ENCODE measurements around the gene LEKR1. TPM values are rescaled to one million over a fixed set of nuclear protein-coding genes. Genes with fewer than 3 reads are reported as not detected.
"Not testable (repeated sequence)": the region's sequence is repeated elsewhere in the genome, so short reads cannot be mapped to it uniquely, and the experiment has no call there.

LEKR1 gene
- total RNA-seq, 1 donor from 2014 or later = under 0.01 TPM

DNA sequence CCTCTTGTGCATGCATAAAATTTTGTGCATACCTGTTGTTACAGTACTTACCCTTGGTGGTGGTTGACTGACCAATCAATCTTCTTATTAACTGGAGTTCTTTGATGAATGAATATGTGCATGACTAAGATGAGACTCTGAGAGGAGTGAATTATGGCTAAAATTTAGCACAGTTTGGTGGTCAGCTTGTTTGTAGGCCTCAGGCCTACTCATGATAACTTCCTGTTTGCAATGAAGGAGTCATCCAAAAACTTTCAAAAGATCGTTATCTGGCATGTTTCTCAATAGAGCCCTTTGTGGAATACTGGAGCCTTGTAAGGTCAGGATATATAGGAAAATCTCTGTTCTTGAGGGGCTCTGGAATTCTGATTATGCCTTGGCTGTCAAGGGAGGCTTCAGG, 66.5 kb downstream of the LEKR1 start:
- FAIRE-seq (no peak), DNase-seq (ENCODE audit: low read depth) (peak; percentile 70)
- no peaks in the 10 kb centered on the region for H3K36me3 ChIP-seq (ENCODE audit: control insufficient read depth, insufficient read depth, low read length)
- TF ChIP-seq, protein P1, sequence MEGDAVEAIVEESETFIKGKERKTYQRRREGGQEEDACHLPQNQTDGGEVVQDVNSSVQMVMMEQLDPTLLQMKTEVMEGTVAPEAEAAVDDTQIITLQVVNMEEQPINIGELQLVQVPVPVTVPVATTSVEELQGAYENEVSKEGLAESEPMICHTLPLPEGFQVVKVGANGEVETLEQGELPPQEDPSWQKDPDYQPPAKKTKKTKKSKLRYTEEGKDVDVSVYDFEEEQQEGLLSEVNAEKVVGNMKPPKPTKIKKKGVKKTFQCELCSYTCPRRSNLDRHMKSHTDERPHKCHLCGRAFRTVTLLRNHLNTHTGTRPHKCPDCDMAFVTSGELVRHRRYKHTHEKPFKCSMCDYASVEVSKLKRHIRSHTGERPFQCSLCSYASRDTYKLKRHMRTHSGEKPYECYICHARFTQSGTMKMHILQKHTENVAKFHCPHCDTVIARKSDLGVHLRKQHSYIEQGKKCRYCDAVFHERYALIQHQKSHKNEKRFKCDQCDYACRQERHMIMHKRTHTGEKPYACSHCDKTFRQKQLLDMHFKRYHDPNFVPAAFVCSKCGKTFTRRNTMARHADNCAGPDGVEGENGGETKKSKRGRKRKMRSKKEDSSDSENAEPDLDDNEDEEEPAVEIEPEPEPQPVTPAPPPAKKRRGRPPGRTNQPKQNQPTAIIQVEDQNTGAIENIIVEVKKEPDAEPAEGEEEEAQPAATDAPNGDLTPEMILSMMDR (IDR thresholded peaks at IDR 0.05; ENCODE audit: insufficient read depth, low read length, severe bottlenecking) = no peak
- no peak overlapping the region for H3K4me3 ChIP-seq (ENCODE audit: low read depth, low read length)
- H3K27me3 ChIP-seq (ENCODE audit: control insufficient read depth, insufficient read depth, low read length) = no peaks in the 10 kb centered on the region

DNA sequence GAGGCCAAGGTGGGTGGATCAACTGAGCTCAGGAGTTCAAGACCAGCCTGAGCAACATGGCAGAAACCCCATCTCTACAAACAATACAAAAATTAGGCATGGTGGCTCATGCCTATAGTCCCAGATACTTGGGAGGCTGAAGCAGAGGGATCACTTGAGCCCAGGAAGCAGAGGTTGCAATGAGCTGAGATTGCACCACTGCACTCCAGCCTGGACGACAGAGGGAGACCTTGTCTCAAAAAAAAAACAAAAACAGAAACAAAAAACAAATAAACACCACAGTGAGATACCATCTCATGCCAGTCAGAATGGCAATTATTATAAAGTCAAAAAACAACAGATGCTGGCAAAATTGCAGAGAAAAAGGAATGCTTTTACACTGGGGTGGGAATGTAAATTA, 69.2 kb downstream of the LEKR1 start:
- not testable (repeated sequence) for H3K36me3 ChIP-seq (ENCODE audit: control insufficient read depth, insufficient read depth, low read length); DNase-seq (ENCODE audit: low read depth); H3K4me3 ChIP-seq (ENCODE audit: low read depth, low read length); H3K27me3 ChIP-seq (ENCODE audit: control insufficient read depth, insufficient read depth, low read length); FAIRE-seq

DNA sequence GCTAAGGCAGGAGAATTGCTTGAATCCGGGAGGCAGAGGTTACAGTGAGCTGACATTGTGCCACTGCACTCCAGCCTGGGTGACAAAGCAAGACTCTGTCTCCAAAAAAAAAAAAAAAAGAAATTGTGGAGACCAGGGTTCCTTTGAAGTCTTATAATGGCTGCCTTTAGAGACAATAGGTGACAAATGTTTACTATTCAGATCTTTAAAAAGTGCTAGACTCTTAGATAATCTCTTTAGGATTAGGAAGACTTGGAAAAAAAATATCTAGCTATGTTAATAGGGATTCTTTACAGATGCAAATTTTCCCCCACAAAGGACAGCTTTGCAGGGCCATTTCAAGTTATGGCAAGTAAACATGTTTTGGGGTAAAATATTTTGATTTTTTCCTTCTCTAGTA, 71.7 kb downstream of the LEKR1 start:
- H3K36me3 ChIP-seq (ENCODE audit: control insufficient read depth, insufficient read depth, low read length); FAIRE-seq; H3K27me3 ChIP-seq (ENCODE audit: control insufficient read depth, insufficient read depth, low read length): not testable (repeated sequence)

DNA sequence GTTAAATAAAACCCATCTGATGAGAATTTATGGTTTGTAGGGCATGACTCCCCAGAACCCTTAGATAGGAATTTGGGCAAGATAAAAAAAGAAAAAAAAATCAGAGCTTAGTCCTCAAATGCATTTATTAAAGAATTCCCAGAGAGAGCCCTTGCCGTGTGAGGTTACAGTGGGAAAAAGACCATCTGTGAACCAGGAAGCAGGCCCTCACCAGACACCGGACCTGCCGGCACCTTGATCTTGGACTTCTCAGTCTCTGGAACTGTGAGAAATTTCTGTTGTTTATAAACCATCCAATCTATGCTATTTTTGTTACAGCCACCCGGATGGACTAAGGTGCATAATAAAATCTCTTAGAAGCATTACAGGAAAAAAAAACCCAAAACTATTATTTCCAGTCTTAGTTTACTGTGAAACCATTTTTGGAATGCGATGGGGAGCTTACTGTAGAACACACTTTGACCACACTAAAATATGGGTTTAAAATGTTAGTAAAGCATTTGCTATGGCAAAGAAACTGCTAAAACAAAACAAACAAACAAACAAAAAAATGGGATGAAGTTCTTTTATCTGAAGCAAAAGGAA, 72.2 kb downstream of the LEKR1 start:
- H3K4me3 ChIP-seq (ENCODE audit: low read depth, low read length) = no peak overlapping the region
- no peaks in the 10 kb centered on the region for H3K36me3 ChIP-seq (ENCODE audit: control insufficient read depth, insufficient read depth, low read length)
- H3K27me3 ChIP-seq (ENCODE audit: control insufficient read depth, insufficient read depth, low read length) = no peaks in the 10 kb centered on the region
- TF ChIP-seq, protein P1 (IDR thresholded peaks at IDR 0.05; ENCODE audit: insufficient read depth, low read length, severe bottlenecking) = no peak
- DNase-seq (ENCODE audit: low read depth) (no peak), FAIRE-seq (no peak)

More for the DNA sequence above, 71.7 kb downstream of the LEKR1 start:
- DNase-seq (ENCODE audit: low read depth); H3K4me3 ChIP-seq (ENCODE audit: low read depth, low read length): not testable (repeated sequence)

DNA sequence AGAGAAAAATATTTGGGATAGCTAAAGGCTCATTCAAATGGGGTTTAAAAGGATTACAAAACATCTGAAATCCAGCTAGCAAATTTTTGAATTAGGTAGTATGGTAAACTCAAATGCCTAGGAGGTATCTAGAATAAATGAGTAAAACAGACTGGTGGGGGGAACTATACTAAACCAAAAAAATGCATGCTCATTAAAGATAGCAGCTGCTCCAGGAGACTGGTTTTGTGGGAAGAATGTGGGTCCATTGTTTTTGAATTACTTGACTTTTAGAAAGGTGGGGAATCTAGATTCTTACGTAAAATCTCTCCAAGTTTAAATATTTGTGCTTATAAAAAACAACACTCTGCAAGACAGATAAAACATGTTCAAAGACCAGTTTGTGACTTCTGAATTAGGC, 73.8 kb downstream of the LEKR1 start:
- TF ChIP-seq, protein P1 (IDR thresholded peaks at IDR 0.05; ENCODE audit: insufficient read depth, low read length, severe bottlenecking) = no peak
- H3K36me3 ChIP-seq (ENCODE audit: control insufficient read depth, insufficient read depth, low read length) = no peaks in the 10 kb centered on the region
- DNase-seq (ENCODE audit: low read depth) = no peak
- H3K4me3 ChIP-seq (ENCODE audit: low read depth, low read length) = no peak overlapping the region
- no peak for FAIRE-seq
- H3K27me3 ChIP-seq (ENCODE audit: control insufficient read depth, insufficient read depth, low read length) = no peaks in the 10 kb centered on the region

DNA sequence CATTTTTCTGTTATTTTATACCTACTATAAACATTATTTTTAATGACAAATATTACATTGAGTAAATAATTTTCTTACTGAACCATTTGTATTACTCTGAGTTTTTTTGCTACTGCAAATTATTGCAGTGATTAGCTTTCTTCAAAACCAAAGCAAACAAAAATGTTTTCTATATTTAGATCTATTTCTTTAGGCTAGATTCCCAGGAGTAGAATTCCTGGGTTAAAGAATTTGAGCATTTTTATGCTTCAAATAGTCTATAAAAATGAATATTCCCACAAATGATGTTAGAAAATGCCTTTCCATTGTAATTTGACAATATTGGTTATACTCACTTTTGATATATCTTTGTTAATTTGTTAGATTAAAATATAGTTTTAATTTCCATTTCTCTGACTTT, 76.8 kb downstream of the LEKR1 start:
- Histone ChIP-seq H3K27me3 (ENCODE audit: control insufficient read depth, insufficient read depth, low read length) (no peaks in the 10 kb centered on the region), H3K4me3 (ENCODE audit: low read depth, low read length) (no peak overlapping the region), H3K36me3 (ENCODE audit: control insufficient read depth, insufficient read depth, low read length) (no peaks in the 10 kb centered on the region)
- no peak for DNase-seq (ENCODE audit: low read depth)
- no peak for FAIRE-seq
- TF ChIP-seq, protein P1 (IDR thresholded peaks at IDR 0.05; ENCODE audit: insufficient read depth, low read length, severe bottlenecking) = no peak

DNA sequence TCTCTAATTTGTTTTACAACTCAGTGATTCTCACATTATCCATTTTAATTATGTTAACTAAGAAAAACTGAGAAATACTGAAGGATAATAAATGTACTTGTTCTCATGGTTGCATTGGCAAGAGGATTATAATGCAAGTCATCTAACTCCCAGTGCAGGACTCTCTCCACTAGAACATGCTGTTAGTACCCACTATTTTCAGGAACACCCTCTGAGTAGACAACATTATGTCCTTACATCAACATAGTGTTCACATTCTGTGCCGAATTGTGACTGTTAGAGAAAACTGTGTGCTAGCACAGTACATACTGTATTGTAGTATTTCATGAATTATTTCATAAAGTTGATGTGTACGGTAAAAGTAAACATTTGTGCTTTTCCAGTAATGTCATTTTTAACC, 80.1 kb downstream of the LEKR1 start:
- Histone ChIP-seq H3K27me3 (ENCODE audit: control insufficient read depth, insufficient read depth, low read length) (no peaks in the 10 kb centered on the region), H3K36me3 (ENCODE audit: control insufficient read depth, insufficient read depth, low read length) (no peaks in the 10 kb centered on the region), H3K4me3 (ENCODE audit: low read depth, low read length) (no peak overlapping the region)
- DNase-seq (ENCODE audit: low read depth) (no peak), FAIRE-seq (no peak)
- TF ChIP-seq, protein P1 (IDR thresholded peaks at IDR 0.05; ENCODE audit: insufficient read depth, low read length, severe bottlenecking) = no peak
